ENCODE measurements around the gene GPT2.

Gene GPT2, protein sequence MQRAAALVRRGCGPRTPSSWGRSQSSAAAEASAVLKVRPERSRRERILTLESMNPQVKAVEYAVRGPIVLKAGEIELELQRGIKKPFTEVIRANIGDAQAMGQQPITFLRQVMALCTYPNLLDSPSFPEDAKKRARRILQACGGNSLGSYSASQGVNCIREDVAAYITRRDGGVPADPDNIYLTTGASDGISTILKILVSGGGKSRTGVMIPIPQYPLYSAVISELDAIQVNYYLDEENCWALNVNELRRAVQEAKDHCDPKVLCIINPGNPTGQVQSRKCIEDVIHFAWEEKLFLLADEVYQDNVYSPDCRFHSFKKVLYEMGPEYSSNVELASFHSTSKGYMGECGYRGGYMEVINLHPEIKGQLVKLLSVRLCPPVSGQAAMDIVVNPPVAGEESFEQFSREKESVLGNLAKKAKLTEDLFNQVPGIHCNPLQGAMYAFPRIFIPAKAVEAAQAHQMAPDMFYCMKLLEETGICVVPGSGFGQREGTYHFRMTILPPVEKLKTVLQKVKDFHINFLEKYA

GRCh38 chr16:46883690-46884512, at the start of gene GPT2:
GPT2 (plus strand) TSS chr16:46884362; CDS start chr16:46884716, 354 bp downstream.
- DNase-seq, result peak; percentile 56

GRCh38 chr16:46836534-46837530, 47.3 kb upstream of the GPT2 start:
- no peak for DNase-seq

DNA sequence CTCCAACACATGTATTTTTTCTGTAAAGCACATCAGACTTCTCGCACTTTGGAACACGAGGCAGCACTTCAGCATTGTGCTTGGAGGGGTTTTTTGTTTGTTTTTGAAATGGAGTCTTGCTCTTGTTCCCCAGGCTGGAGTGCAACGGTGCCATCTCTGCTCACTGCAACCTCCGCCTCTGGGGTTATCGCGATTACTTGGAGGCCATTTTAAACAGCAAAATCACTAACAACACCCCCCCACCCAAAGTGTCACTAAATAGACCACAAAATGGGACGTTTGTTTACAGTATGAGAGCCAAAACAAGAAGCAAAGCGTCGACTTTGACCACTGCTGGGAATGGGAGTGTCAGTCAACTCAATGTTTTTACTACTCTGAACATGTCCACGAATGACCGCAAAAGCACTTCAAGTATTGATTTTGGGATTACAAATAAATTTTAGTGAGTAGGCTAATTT, 44.1 kb upstream of the GPT2 start:
- no peak for DNase-seq

GRCh38 chr16:46842192-46842895, 41.8 kb upstream of the GPT2 start:
- no peak for DNase-seq

GRCh38 chr16:46843898-46844642, 40.1 kb upstream of the GPT2 start:
- DNase-seq, result no peak

DNA sequence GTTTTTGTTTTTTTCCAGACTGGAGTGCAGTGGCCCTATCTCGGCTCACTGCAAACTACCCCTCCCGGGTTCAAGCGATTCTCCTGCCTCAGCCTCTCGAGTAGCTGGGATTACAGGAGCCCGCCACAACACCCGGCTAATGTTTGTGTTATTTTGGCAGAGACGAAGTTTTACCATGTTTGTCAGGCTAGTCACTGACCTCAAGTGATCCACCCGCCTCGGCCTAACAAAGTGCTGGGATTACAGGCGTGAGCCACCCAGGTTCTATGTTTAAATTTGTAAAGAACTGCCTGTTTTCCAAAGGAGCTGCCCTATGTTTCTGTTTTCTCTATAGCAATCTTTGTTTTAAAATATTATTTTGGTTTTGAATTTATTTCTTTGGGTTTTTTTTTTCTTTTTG, 39.4 kb upstream of the GPT2 start:
- no peak for DNase-seq

DNA sequence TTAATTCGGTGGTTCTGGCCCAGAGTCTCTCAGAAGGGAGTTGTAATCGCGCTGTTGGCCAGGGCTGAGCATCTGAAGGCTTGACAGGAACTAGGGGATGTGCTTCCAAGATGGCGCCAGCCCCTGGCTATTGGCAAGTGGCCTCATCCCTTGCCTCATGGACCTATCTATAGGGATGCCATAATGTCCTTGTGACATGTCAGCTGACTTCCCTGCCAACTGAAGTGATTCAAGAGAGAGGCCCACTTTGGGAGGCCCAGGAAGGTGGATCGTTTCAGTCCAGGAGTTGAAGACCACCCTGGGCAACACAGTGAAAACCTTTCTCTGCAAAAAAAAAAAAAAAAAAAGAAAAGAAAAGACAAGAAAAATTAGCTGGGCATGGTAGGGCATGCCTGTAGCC, 38.2 kb upstream of the GPT2 start:
- no peak for DNase-seq

DNA sequence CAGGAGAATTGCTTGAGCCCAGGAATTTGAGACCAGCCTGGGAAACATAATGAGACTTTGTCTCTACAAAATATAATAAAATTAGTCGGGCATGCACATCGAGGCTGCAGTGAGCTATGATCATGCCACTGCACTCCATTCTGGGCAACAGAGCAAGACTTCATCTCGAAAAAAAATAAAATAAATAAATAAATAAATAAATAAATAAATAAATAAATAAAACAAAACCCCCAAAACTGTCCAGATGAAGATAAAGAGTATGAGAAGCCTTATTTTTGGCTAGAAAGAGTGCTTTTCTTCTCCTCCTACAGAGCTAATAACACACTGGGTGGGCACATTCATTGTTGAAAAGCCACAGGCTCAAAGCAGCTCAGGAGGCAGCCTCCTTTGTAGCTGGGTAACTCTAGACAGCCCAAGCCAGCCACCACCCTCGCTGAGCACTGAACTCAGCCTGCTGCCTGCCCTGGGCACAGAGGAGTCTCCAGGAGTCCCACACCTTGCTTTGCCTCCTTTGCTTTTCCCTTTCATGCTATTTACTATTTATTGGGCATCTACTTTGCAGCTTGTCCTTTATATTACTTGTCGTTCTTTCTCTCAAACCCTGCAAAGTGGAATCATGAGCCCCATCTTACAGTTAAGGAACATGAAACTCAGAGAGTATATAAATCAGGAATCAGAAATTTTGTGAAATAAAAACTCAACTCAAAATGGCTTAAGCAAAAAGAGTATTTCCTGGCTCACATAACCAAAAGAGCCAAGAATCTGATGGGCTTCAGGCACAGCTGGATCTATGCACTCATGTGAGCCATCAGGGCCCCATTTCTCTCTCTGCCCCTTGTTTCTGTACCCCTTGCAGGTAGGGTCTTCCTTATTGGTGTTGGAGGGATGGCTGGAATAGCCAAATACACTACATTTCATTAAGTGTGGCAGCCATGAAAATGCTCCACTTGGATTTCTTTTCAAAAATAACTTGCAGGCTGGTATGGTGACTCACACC, 35.1 kb upstream of the GPT2 start:
- DNase-seq, result no peak

DNA sequence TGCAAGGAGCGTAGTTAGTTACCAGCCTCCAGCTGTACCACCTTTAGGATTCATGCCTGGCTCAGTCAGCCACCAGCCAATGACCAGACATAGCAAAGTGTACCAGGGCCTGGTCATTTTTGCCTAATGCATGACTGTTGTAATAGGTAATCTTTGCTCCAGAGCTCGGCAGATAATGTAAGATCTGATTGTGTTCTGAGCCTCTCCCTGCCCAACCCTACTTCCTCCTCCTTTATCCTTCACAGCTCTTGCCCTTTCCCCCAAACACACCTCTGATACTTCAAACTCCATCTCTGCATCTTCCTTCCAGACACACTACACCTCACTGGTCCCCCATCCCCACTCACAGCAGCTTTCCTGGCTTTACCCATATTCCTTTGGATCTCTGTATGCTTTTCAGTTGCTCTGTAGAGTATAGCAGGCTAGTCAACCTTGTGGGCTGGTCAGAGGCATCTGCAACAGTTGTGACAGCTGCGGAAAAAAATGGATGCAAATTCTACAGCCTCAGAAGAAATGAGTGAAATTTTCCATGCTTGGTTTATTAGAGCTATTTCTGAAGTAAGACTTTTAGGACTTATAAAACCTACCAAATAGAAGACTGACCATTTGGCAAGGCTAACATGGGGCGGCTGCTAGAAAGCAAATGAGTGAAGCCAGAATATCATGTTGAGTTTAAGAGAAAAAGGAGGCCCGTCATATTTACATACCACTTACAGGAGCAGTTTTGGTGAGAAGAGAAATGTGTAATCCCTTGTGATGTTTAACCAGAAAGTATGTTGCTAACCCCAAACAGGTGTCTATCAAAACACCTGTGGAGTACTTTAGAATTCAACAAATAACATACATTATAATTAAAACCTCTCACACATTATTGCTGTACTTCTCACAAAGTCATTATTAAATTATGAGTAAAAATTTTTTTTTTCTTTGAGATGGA, 33.3 kb upstream of the GPT2 start:
- no peak for DNase-seq

- no peak for DNase-seq
Measured at GRCh38 chr16:46852130-46852529, 32.0 kb upstream of the GPT2 start.

- DNase-seq, result no peak
Measured at GRCh38 chr16:46853713-46854443, 30.3 kb upstream of the GPT2 start.

DNA sequence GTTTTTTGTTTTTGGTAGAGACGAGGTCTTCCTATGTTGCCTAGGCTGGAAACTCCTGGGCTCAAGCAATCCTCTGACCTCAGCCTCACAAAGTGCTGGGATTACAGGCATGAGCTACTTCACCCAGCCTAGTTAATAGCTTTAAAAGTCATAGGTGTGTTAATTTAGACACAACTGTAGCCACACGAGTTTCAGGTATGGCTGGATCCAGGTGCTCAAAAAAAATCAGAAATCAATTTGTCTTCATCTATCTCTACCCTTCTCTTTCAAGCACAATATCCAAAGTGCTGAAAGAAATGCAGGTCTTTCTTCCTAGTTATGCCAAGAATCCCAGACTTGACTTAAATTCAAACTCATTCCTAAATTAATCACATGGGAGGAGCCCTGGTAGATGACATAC, 29.3 kb upstream of the GPT2 start:
- no peak for DNase-seq

GRCh38 chr16:46855389-46855788, 28.8 kb upstream of the GPT2 start:
- DNase-seq, result no peak

DNA sequence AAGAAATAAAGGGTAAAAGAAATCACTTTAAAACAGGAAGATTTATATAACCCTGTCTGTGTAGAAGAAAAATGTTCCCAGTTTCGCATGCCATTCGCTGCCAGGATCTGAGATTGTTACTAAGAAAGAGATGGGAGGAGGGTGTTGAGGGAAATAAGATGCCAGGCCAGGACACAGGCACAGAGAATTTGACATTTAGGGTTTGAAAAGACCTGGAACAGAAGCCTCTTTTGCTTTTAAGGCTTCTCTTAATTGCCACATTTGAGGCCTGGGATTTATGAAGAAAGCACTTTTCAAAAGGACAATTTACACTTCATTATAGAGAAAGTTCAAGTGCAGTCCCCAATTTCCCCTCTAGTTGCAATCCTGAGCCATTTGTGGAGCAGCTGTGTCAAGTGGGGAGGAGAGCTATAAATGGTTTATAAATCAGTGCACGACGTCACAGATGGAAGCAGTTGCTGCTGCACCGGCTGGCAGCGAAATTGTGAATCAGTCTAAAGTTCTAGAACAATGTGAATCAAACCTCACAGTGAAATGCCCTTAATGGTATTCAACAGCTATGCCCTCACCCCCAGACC, 26.7 kb upstream of the GPT2 start:
- DNase-seq, result no peak

DNA sequence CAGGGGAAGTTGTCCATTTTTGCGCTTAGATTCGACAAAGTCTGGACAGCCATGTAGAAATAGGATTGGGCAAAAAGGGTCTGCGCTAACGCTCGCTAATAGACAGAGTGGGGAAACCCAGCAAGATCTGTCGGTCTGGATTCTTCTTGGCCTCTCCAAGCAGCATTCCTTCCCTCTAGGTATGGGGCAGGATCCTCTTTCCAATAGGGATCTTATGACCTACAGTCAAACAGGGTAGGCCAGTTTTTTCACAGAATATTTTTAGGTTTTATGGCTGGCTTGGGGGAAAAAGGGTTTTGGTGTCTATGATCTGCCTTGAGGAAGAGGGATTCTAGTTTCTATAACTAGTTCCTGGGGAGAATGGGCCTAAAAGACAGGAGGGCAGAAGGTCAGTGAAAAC, 26.0 kb upstream of the GPT2 start:
- no peak for DNase-seq

- no peak for DNase-seq
Measured at GRCh38 chr16:46859719-46860152, 24.4 kb upstream of the GPT2 start.
